IMR-90 (cell line): ENCODE measurements around the gene PROZ. TPM values are rescaled to one million over a fixed set of nuclear protein-coding genes. Genes with fewer than 3 reads are reported as not detected.

Source experiments
- ATAC-seq: fragments of 200-7000 bp; cut with Tn5 transposase; 2 replicates; pipeline ENCODE4 v1.9.1; 2020; ENCODE audit warnings: low read depth, mild to moderate bottlenecking, moderate library complexity
- BruUV-seq: library from RNA; stranded (reverse); fragments of 400-500 nt; replicated peaks from 2 replicates; lab custom pipeline; 2021; lab: Mats Ljungman, UMichigan
- CTCF ChIA-PET: fragments of 300-600 bp; formaldehyde crosslinking; extraction: SDS; loops from one replicate; lab custom pipeline; 2021; ENCODE audit warnings: antibody characterized with exemption; lab: Yijun Ruan, JAX
- POLR2A ChIA-PET: fragments of 300-600 bp; sonication (Branson Sonifier 250); formaldehyde crosslinking; loops from one replicate; lab custom pipeline; 2022; ENCODE audit warnings: antibody characterized with exemption; ENCODE audit not compliant: unreplicated experiment; lab: Charles Lee
- DNase-seq: peaks from one replicate; pipeline ENCODE4 v3.0.0; 2013
- H2AFZ ChIP-seq: replicated peaks from 2 replicates; pipeline ENCODE3; 2013; ENCODE audit warnings: low read length, mild to moderate bottlenecking; ENCODE audit not compliant: poor library complexity
- H2AK5ac ChIP-seq: 2 replicates; pipeline ENCODE4 v1.6.1; 2013; ENCODE audit warnings: low read depth, low read length, inconsistent platforms
- H2AK9ac ChIP-seq: replicated peaks from 2 replicates; pipeline ENCODE3; 2013; ENCODE audit warnings: mild to moderate bottlenecking, low read depth, low read length, moderate library complexity; ENCODE audit not compliant: poor library complexity
- H2BK120ac ChIP-seq: 2 replicates; pipeline ENCODE4 v1.6.1; 2013; ENCODE audit warnings: low read depth, low read length, inconsistent platforms
- H2BK15ac ChIP-seq: 3 replicates; pipeline ENCODE4 v1.6.1; 2013; ENCODE audit warnings: low read depth, low read length, inconsistent platforms
- H2BK20ac ChIP-seq: 2 replicates; pipeline ENCODE4 v1.6.1; 2013; ENCODE audit warnings: low read depth, mild to moderate bottlenecking, inconsistent platforms, low read length, moderate library complexity
- H2BK5ac ChIP-seq: 2 replicates; pipeline ENCODE4 v1.6.1; 2013; ENCODE audit warnings: mild to moderate bottlenecking, low read depth, low read length, inconsistent platforms; ENCODE audit not compliant: poor library complexity, severe bottlenecking
- H3K14ac ChIP-seq: replicated peaks from 2 replicates; pipeline ENCODE4 v1.6.1; 2013; ENCODE audit warnings: low read depth, low read length, inconsistent platforms
- H3K18ac ChIP-seq: 2 replicates; pipeline ENCODE4 v1.6.1; 2013; ENCODE audit warnings: low read depth, low read length, control low read depth
- H3K23ac ChIP-seq: 2 replicates; pipeline ENCODE4 v1.6.1; 2013; ENCODE audit warnings: low read depth, low read length, inconsistent platforms
- H3K27ac ChIP-seq: 2 replicates; pipeline ENCODE4 v1.5.1; 2013; ENCODE audit warnings: mild to moderate bottlenecking, control low read depth, low read length; ENCODE audit not compliant: insufficient read depth
- H3K27me3 ChIP-seq: 2 replicates; pipeline ENCODE4 v1.6.1; 2013; ENCODE audit warnings: low read length; ENCODE audit not compliant: control insufficient read depth, insufficient read depth
- H3K36me3 ChIP-seq: 2 replicates; pipeline ENCODE4 v1.6.1; 2013; ENCODE audit warnings: low read length, mixed read lengths; ENCODE audit not compliant: control insufficient read depth, insufficient read depth
- H3K4ac ChIP-seq: 2 replicates; pipeline ENCODE4 v1.6.1; 2013; ENCODE audit warnings: low read depth, low read length, inconsistent platforms
- H3K4me1 ChIP-seq: 2 replicates; pipeline ENCODE4 v1.6.1; 2013; ENCODE audit warnings: low read length, mixed read lengths; ENCODE audit not compliant: control insufficient read depth, insufficient read depth
- H3K4me2 ChIP-seq: 2 replicates; pipeline ENCODE4 v1.6.1; 2013; ENCODE audit warnings: low read depth, mild to moderate bottlenecking, control low read depth, low read length, moderate library complexity
- H3K4me3 ChIP-seq: 2 replicates; pipeline ENCODE4 v1.5.1; 2013; ENCODE audit warnings: low read depth, mild to moderate bottlenecking, control low read depth, low read length, moderate library complexity; ENCODE audit not compliant: insufficient read depth
- H3K56ac ChIP-seq: 2 replicates; pipeline ENCODE4 v1.6.1; 2013; ENCODE audit warnings: low read length, inconsistent platforms; ENCODE audit not compliant: insufficient read depth; ENCODE audit errors: extremely low read depth
- H3K79me1 ChIP-seq, 2 experiments: 2 replicates each; pipeline ENCODE4 v1.6.1; 2013; ENCODE audit warnings: low read length in 2 of 2, inconsistent platforms in 1 of 2, low read depth in 1 of 2
- H3K9ac ChIP-seq: 2 replicates; pipeline ENCODE4 v1.6.1; 2013; ENCODE audit warnings: low read depth, low read length, control low read depth
- H3K9me1 ChIP-seq: 2 replicates; pipeline ENCODE4 v1.6.1; 2013; ENCODE audit warnings: low read length, inconsistent platforms; ENCODE audit not compliant: insufficient read depth
- H3K9me3 ChIP-seq: 2 replicates; pipeline ENCODE4 v1.6.1; 2013; ENCODE audit warnings: low read length; ENCODE audit not compliant: control insufficient read depth, insufficient read depth
- H4K20me1 ChIP-seq: 2 replicates; pipeline ENCODE4 v1.6.1; 2013; ENCODE audit warnings: low read length, inconsistent platforms; ENCODE audit not compliant: insufficient read depth
- H4K5ac ChIP-seq: 2 replicates; pipeline ENCODE4 v1.6.1; 2013; ENCODE audit warnings: mild to moderate bottlenecking, low read depth, low read length, control low read depth
- H4K8ac ChIP-seq, 2 experiments: 2 replicates each; pipeline ENCODE4 v1.6.1; 2013; ENCODE audit warnings: low read depth in 2 of 2, low read length in 2 of 2, control low read depth in 1 of 2, inconsistent platforms in 1 of 2
- H4K91ac ChIP-seq: 2 replicates; pipeline ENCODE4 v1.6.1; 2013; ENCODE audit warnings: low read depth, low read length, inconsistent platforms; ENCODE audit not compliant: insufficient read depth
- BHLHE40 ChIP-seq: fragments of 150-350 bp; IDR thresholded peaks from 2 replicates; pipeline ENCODE4 v1.6.1; 2016; ENCODE audit warnings: mild to moderate bottlenecking, low read depth, low read length
- ELK1 ChIP-seq: fragments of 150-350 bp; IDR thresholded peaks from 2 replicates; pipeline ENCODE4 v1.6.1; 2016; ENCODE audit warnings: low read depth, mild to moderate bottlenecking, low read length, moderate library complexity, borderline replicate concordance
- MAFK ChIP-seq: IDR thresholded peaks from 2 replicates; pipeline ENCODE4 v1.6.1; 2012; ENCODE audit warnings: low read depth, low read length, improper control_type of control experiment
- MAZ ChIP-seq: IDR thresholded peaks from 2 replicates; pipeline ENCODE4 v1.6.1; 2012; ENCODE audit warnings: low read depth, mild to moderate bottlenecking, low read length, improper control_type of control experiment, moderate library complexity, borderline replicate concordance
- RCOR1 ChIP-seq: IDR thresholded peaks from 2 replicates; pipeline ENCODE4 v1.6.1; 2012; ENCODE audit warnings: mild to moderate bottlenecking, low read length, improper control_type of control experiment; ENCODE audit not compliant: insufficient replicate concordance
- WGBS, 2 experiments: methylation state at CpG; one replicate each; pipeline versions ENCODE4 v1.1.5 to v1.1.7; 2013; ENCODE audit warnings: missing lambda C conversion rate in 2 of 2; ENCODE audit not compliant: insufficient read length in 1 of 2; ENCODE audit errors: extremely low coverage in 2 of 2; 5-methylcytosine and 5-hydroxymethylcytosine counted together
- dilution Hi-C: fragments of 300-500 bp; cut with HindIII; formaldehyde crosslinking; loops from one replicate; pipeline ENCODE4 v1.14.3; 2018; ENCODE audit warnings: low sequenced_read_pairs; ENCODE audit not compliant: unreplicated experiment
- in situ Hi-C: fragments of 300-500 bp; cut with MboI; formaldehyde crosslinking; loops from 3 replicates; pipeline ENCODE4 v1.14.3; 2019; ENCODE audit warnings: low sequenced_read_pairs, inconsistent platforms, mixed read lengths
- intact Hi-C: fragments of 100-400 bp; cut with micrococcal nuclease; formaldehyde crosslinking; loops from 2 replicates; pipeline ENCODE4 v1.10.0; 2022
- polyA plus RNA-seq, 3 experiments: library from polyadenylated mRNA; depleted of rRNA; stranded (reverse); fragments of >200 nt; gene quantifications; 2 replicates each; pipeline ENCODE4 v1.2.3, GENCODE V29; 2012; ENCODE audit warnings: low replicate concordance in 1 of 3
- total RNA-seq: library from RNA; depleted of rRNA; stranded (reverse); fragments of >200 nt; gene quantifications from 2 replicates; pipeline ENCODE4 v1.2.3, GENCODE V29; 2012

PROZ gene
- total and polyA plus RNA-seq, 2 of the 4 experiments (the other 2 are of a cell fraction): not detected

DNA sequence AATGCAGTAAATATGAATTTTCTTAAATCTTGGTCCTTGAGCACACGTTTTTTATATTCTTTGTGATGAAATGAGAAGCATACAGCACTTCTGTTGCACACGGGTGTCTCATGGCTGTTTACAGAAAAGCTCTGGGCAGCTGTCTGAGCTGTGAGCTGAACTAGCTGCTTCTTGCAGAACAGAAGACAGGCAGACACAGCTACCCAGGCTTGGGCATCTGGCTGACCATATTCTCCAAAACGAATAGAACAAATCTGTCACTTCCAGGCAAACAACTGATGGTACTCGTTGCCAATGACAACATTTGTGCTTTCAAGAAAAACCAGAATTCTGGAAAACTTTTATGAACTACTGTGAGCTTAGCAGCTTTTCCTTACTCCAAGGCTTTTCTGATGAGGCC lies 33.8 kb downstream of the PROZ start:
- no TSS peak for BruUV-seq
- TF ChIP-seq BHLHE40 (no peak), ELK1 (no peak), MAFK (no peak), RCOR1 (no peak), MAZ (no peak)
- dilution Hi-C loops: no loop called here
- peak overlapping the region; percentile 30 to 63; a peak in 3 of 4 replicates for H4K8ac ChIP-seq
- no peak overlapping the region for H2BK20ac ChIP-seq
- H3K79me1 ChIP-seq: peaks cover 45 to 58% of the 10 kb centered on the region in 2 experiments
- peaks cover 30% of the 10 kb centered on the region for H3K4me1 ChIP-seq
- peak overlapping the region; percentile 73 for H3K4ac ChIP-seq
- 59% methylated on average over 3 of the region's 4 CpGs; no CpG with 5 or more reads in 1 of the 2 experiments for WGBS, 2 experiments
- peak overlapping the region; percentile 35; the same call in 1 of the 2 replicates for H3K14ac ChIP-seq
- POLR2A ChIA-PET: interaction anchor here (1.0 kb wide), 1 partner anchor 9 kb away, joined by 3 read pairs; no protein-coding TSS in a partner anchor
- H2AK5ac ChIP-seq: 0 out of 2 replicates have a peak overlapping the region, but pooled peaks have one; percentile 62
- H3K4me2 ChIP-seq: no peak overlapping the region
- peak overlapping the region; percentile 72 for H2BK120ac ChIP-seq
- H3K23ac ChIP-seq: no peak overlapping the region; the same call in 1 of the 2 replicates
- H2AK9ac ChIP-seq: peak overlapping the region; percentile 83
- ATAC-seq (peak; percentile 13; the same call in 1 of the 2 replicates), DNase-seq (peak; percentile 29)
- CTCF ChIA-PET: interaction anchor here (1.1 kb wide), 1 partner anchor 163 kb away, joined by 3 read pairs; no protein-coding TSS in a partner anchor
- H3K18ac ChIP-seq: peak overlapping the region; percentile 28; the same call in 1 of the 2 replicates
- no peaks in the 10 kb centered on the region for H3K27me3 ChIP-seq
- no peak overlapping the region; the same call in 1 of the 2 replicates for H4K5ac ChIP-seq
- peak overlapping the region; percentile 48; the same call in 1 of the 3 replicates for H2BK15ac ChIP-seq
- H3K9me1 ChIP-seq: peaks cover 21% of the 10 kb centered on the region
- H4K20me1 ChIP-seq: no peaks in the 10 kb centered on the region
- peak overlapping the region; percentile 82; the same call in 1 of the 2 replicates for H4K91ac ChIP-seq
- H3K36me3 ChIP-seq: peaks cover 42% of the 10 kb centered on the region
- H3K9me3 ChIP-seq: peaks cover 7% of the 10 kb centered on the region; the same call in 1 of the 2 replicates
- no peak overlapping the region for H3K4me3 ChIP-seq
- H3K56ac ChIP-seq: peak overlapping the region; percentile 12; the same call in 1 of the 2 replicates
- intact Hi-C loops: no loop called here
- peak overlapping the region; percentile 61 for H3K27ac ChIP-seq
- H2AFZ ChIP-seq: no peak overlapping the region
- in situ Hi-C loops: no loop called here
- H2BK5ac ChIP-seq: peak overlapping the region; percentile 81
- H3K9ac ChIP-seq: peak overlapping the region; percentile 13; the same call in 1 of the 2 replicates
